Breast epithelium (tissue), 3 donors: Measurements from ENCODE around the gene MCOLN2.

Source experiments
- CTCF ChIP-seq, 3 donors: fragments of 450-650 bp; IDR thresholded peaks; one replicate each; pipeline ENCODE4 v1.5.1; 2016 to 2017; ENCODE audit warnings: antibody characterized with exemption in 3 of 3, mild to moderate bottlenecking in 3 of 3, moderate library complexity in 3 of 3
- POLR2A ChIP-seq: fragments of 450-650 bp; IDR thresholded peaks from one replicate; pipeline ENCODE4 v1.6.1; 2016; ENCODE audit warnings: antibody characterized with exemption, mild to moderate bottlenecking, moderate library complexity
- POLR2AphosphoS5 ChIP-seq, 3 donors: sonication (generic); formaldehyde crosslinking; IDR thresholded peaks; one replicate each; pipeline ENCODE4 v1.6.1; 2017; ENCODE audit warnings: antibody characterized with exemption in 3 of 3

- no peak for TF ChIP-seq CTCF (IDR thresholded peaks at IDR 0.05)
- TF ChIP-seq POLR2A, result no peak
- TF ChIP-seq POLR2AphosphoS5 (IDR thresholded peaks at IDR 0.05), result no peak
Observed at GRCh38 chr1:84896279-84896678, 100.6 kb downstream of the MCOLN2 start.
